SU-DHL-6 (cell line): ENCODE measurements around the gene FOSL2.

Source experiments
- EZH2phosphoT487 ChIP-seq: fragments of 200-600 bp; sonication (generic), shearing (Covaris generic); conservative IDR thresholded peaks from 2 replicates; pipeline ENCODE4 v1.6.1; 2018; ENCODE audit warnings: mild to moderate bottlenecking, antibody characterized with exemption, low read length, moderate library complexity, mixed read lengths
- TF ChIP-seq, protein P1 (sequence below): fragments of 200-600 bp; sonication (generic); IDR thresholded peaks from one replicate; pipeline ENCODE4 v1.5.1; 2017; ENCODE audit warnings: antibody characterized with exemption, mild to moderate bottlenecking, low read length, moderate library complexity; ENCODE audit not compliant: insufficient read depth, poor library complexity, severe bottlenecking

DNA sequence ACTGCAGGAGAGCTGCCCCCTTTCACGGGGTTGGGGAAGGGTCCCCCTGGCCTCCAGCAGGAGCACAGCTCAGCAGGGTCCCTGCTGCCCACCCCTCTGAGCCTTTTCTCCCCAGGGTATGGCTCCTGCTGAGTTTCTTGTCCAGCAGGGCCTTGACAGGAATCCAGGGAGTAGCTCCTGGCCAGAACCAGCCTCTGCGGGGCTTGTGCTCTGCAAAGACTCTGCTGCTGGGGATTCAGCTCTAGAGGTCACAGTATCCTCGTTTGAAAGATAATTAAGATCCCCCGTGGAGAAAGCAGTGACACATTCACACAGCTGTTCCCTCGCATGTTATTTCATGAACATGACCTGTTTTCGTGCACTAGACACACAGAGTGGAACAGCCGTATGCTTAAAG, 21.2 kb downstream of the FOSL2 start:
- TF ChIP-seq, protein P1, sequence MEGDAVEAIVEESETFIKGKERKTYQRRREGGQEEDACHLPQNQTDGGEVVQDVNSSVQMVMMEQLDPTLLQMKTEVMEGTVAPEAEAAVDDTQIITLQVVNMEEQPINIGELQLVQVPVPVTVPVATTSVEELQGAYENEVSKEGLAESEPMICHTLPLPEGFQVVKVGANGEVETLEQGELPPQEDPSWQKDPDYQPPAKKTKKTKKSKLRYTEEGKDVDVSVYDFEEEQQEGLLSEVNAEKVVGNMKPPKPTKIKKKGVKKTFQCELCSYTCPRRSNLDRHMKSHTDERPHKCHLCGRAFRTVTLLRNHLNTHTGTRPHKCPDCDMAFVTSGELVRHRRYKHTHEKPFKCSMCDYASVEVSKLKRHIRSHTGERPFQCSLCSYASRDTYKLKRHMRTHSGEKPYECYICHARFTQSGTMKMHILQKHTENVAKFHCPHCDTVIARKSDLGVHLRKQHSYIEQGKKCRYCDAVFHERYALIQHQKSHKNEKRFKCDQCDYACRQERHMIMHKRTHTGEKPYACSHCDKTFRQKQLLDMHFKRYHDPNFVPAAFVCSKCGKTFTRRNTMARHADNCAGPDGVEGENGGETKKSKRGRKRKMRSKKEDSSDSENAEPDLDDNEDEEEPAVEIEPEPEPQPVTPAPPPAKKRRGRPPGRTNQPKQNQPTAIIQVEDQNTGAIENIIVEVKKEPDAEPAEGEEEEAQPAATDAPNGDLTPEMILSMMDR: no peak
- no peak for TF ChIP-seq EZH2phosphoT487
